GM18519 (cell line): ENCODE measurements around the gene GADL1.

Experiments
- ATAC-seq: cut with Tn5 transposase; IDR thresholded peaks from one replicate; pipeline ENCODE4 v1.9.1; 2021; ENCODE audit warnings: mild to moderate bottlenecking, moderate library complexity; ENCODE audit not compliant: unreplicated experiment, low FRiP score

GADL1 gene

DNA sequence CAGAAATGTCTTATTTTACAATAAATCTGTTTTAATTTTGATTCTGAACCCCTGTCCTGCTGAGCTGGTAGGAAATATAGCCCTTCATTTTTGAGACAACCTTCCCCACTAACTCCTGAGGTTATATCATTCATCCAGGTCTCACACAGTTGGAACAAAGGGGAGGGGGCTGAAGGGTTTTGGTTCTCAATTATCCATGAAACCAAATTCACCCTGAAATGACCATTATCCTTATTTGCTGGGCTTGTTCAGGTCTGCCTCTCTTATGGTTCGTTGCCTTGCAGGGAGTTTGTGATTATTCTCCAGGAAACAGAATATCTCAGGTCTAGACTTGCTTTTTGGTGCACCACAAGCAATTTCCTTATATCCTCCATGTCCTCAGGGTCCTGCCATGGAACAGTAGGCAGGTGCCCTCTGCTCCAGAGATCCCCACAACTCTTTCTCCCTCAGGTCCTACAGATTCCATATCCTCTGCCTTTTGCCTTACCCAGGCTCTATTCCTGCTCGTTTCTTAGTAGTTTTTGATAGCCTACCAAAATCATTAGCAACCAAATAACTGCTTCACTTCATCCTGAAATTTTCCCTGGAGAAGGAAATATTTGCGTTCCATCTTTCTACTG is 193.6 kb downstream of the GADL1 start:
- no peak for ATAC-seq

DNA sequence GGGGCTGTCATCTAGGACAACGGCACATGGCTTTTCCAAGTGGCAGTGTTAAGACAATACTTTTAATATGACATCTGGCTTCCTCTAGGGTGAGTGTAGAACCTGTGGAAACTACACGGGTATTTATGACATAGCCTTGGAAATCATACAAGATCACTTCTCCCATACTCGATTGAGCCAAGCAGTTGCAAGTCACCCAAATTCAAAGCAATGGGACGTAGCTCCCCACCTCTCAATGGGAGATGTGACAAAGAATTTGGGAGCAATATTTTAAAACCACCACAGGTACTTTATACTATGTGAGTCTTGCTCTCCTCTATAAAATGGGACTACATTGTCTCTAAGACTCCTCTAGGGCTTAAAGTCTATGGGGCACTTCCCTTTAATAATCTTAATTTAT is 194.5 kb downstream of the GADL1 start:
- no peak for ATAC-seq

GRCh38 chr3:30698549-30698948 is 195.9 kb downstream of the GADL1 start:
- no peak for ATAC-seq

DNA sequence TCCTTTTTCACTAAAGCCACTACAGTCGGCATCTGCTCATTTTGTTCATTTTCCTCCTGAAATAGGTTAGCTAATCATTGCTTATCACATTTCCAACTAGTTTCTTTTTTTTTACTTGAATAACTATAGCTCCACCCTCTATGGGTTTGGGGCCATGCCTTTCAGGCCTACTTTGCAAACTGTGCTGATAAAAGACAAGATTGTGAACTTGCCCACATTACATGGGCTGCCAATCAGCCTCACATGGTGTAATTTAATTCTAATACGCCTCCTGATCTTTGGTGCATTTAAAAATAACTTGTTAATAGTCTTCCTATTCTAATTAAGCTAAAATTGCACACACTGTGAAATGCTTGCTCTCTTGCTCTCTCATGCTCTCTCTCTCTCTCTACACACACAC is 197.6 kb downstream of the GADL1 start:
- no peak for ATAC-seq

DNA sequence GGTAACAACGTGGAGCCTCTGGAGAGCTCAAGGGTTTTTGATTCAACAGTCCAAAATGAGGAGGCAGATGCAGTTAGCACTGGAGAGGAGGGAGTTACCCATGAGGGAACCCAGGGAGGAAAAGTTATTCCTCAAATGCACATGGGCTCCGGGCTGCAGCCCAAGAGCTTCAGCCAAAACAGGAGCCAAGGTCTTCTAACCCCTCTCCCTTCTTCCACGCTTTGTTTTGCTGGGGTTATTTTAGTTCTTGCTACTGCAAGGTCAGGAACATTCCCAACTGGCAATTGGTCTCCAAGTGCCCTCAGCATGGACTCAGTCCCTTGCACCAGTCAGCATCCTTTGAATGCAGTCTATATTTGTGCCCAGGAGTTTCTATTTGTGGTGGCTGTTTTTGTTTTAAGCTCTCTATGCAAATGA is 198.1 kb downstream of the GADL1 start:
- no peak for ATAC-seq

DNA sequence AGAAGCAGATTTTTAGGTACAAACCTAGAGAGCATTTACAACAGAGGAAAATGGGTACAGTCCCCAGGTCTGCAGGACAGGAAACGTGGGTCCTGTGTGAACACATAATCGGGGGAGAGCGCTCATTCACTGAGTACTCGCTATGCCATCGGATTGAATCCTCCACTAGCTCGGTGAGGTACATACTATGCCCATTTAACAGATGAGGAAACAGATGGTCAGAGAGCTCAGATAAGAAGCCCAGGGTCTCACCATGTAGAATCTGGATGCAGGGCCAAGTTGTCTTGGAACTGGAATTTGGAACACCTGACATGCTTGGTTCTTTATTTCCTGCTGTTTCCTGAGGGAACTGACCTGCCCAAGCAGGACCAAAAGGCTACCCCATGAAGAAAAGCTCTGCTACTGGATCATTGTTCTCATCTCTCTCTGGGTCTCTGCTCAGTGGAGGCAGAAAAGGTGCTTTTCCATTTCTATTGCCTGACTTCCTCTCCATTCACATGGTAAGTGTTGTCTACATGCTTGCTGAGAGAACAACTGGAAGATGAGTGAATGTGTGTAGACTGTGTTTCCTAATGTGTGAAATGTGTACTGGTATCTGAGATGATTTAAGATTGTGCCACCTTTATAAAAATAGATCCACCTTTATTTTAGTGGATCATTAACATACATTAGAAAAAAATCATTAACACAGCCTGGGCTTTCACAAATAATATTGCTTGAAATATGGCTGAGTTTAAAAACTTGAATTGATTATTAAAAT is 199.0 kb downstream of the GADL1 start:
- ATAC-seq = no peak

GRCh38 chr3:30694668-30695067 is 199.8 kb downstream of the GADL1 start:
- no peak for ATAC-seq

GRCh38 chr3:30694148-30694547 is 200.3 kb downstream of the GADL1 start:
- ATAC-seq = no peak

DNA sequence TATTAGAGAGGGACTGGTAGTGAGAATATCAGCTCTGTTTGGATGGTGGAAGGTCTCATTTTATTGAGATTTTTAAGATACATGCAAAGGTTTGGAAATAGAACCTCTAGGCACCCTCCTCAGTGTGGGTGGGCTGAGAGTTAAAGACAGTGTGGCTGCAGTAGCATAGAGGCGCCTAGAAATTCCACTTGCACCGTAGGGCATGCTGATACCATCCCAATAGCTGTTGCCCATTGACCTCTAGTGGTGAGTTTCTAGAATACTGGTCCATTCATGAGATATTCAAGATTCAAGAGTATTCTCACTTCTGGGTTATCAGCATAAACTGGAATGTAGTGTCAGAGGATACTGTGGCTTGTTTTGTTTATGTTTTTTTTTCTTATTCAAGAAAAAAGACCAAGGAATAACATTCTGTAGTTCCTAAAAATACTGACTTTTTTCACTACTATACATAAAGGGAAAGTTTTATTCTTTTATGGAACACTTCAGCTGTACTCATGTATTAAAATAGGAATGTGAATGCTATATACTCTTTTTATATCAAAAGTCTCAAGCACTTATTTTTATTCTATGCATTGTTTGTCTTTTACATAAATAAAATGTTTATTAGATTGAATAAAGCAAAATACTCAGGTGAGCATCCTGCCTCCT is 200.9 kb downstream of the GADL1 start:
- ATAC-seq = peak; percentile 91

GRCh38 chr3:30692498-30693130 is 201.8 kb downstream of the GADL1 start:
- ATAC-seq = no peak

GRCh38 chr3:30691944-30692343 is 202.5 kb downstream of the GADL1 start:
- no peak for ATAC-seq

DNA sequence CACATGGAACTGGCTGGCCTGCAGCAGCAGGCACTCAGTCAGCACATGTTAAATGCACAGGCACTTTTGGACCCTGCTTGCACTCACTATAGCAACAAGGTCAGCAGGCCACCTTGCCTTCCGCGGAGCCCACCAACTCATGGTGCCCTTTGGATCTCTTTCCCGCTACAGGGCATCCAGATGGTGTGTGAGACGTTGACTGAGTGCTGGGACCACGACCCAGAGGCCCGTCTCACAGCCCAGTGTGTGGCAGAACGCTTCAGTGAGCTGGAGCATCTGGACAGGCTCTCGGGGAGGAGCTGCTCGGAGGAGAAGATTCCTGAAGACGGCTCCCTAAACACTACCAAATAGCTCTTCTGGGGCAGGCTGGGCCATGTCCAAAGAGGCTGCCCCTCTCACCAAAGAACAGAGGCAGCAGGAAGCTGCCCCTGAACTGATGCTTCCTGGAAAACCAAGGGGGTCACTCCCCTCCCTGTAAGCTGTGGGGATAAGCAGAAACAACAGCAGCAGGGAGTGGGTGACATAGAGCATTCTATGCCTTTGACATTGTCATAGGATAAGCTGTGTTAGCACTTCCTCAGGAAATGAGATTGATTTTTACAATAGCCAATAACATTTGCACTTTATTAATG is 203.1 kb downstream of the GADL1 start:
- ATAC-seq = no peak

DNA sequence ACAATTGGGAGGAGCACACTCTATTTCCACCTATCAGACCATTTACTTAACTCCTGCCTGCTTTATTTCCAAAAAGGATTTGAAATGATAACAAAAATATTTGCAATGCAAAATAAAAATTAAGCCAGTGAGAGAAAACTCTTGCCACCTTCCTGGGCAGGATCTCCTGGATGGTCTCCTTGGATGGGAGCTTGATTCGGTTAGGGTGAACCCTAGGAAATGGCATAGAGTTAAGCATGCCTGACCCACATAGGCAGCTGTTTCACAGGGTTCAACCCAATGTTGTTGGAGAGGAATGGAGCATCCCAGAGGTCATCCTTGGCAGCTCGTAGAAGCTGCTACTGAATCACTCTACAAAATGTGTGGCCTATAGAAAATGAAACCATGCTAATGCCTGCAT is 204.3 kb downstream of the GADL1 start:
- no peak for ATAC-seq

GRCh38 chr3:30688776-30689641 is 205.5 kb downstream of the GADL1 start:
- ATAC-seq = no peak

GRCh38 chr3:30687930-30688570 is 206.4 kb downstream of the GADL1 start:
- ATAC-seq = no peak

GRCh38 chr3:30686799-30687198 is 207.7 kb downstream of the GADL1 start:
- no peak for ATAC-seq

DNA sequence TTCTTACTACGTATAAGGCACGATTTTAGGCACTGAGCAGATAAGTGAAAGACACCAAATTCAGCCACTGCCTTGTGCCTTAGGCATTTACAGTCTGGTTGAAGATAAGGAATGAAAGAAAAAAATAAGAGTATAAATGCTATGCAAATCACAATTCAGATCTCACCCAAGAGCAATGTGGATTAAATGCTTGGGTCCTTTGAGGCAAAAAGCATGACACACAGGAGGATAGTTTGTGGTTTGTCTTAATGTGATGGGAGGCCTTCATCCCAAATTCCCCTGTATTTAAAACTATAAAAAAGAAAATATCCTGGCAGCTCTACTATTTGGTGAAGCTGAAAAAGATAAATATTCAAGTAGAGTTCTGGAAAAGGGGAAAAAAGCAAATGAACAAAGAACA is 208.3 kb downstream of the GADL1 start:
- ATAC-seq = no peak

DNA sequence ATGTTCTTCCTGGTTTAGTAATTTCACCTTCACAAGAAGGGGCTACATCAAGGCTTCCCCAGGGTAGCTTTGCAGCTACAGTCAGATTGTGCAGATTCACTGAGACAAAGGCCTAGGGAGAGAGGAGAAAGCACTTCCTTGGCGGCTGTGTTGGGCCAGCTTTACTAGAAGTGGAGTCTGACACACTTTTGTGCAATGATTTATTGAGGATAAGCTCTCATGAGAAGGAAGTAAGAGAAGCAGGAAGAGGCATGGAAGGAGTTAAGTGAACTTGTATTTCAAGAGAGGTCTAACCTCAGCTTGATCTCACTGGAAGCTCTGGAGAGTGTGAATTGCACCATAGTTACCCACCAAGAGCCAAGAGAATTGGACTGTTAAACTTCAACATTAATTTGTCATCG is 209.2 kb downstream of the GADL1 start:
- no peak for ATAC-seq

- ATAC-seq = no peak
These were observed 210.1 kb downstream of the GADL1 start for GRCh38 chr3:30684356-30684755.
